GF-D8 (cell line): ENCODE measurements around the gene GRID2IP.
"Not testable (repeated sequence)": the region's sequence is repeated elsewhere in the genome, so short reads cannot be mapped to it uniquely, and the experiment has no call there.

Experiments
- DNase-seq: peaks from one replicate; lab custom pipeline; 2025; lab: John Stamatoyannopoulos, UW

The GRID2IP gene

DNA sequence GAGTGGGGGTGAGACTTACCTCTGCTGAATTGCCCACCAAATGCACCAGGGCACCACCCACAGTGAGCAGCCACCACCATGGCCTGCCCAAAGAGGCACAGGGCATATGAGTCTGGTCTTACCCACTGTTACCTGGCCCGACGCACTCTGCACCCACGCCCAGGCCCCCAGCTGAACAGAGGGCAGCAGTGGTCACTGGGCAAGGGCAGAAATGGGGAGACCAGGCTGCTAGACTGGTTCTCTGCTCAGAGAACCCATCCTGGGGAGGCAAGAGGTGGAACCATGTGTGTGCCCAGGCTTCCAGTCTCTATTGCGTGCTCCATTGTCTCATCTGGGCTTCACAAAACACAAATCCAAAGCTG is 64.1 kb downstream of the GRID2IP start:
- no peak for DNase-seq

DNA sequence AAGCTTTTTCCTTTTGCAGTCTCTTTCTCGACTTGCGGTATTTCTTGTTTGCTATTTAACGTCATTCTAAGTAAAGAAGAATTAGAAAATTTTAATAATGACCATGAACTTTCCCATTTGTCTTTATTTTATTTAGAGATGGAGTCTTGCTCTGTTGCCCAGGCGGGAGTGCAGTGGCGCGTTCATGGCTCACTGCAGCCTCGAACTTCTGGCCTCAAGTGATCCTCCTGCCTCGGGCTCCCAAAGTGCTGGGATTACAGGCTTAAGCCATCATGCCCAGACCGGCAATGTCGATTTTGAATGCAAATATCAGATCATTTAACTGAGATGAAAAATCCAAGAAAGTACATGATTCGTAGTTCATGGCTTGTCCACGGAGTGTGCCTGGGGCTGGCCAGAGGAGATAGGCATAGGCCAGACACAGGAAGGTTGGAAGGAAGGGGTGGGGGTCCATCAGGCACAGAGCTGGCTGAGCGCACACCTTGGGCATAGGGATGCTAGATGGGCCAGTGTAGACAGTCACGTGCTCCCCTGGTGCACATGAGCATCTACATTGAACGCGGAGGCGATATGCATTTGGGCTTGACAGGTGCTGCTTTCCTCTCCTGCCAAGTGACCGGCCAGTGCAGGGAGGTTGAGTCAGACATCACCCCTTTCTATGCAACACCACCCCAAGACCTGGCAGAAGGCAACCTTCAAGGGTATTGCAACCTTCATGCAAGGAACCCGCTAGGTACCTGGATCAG is 64.7 kb downstream of the GRID2IP start:
- no peak for DNase-seq

DNA sequence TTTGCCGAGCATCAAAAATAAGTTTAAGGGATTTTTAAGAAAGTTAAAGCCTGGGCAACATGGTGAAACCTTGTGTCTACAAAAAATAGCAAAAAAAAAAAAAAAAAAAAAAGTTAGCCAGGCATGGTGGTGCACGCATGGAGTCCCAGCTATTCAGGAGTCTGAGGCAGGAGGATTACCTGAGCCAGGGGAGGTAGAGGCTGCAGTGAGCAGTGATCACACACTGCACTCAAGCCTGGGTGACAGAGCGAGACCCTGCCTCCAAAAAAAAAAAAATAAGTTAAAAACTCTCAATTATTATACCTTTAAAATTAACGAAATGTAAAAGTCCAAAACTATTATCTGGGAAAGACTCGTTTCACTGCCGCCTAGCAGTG is 68.5 kb downstream of the GRID2IP start:
- no peak for DNase-seq

DNA sequence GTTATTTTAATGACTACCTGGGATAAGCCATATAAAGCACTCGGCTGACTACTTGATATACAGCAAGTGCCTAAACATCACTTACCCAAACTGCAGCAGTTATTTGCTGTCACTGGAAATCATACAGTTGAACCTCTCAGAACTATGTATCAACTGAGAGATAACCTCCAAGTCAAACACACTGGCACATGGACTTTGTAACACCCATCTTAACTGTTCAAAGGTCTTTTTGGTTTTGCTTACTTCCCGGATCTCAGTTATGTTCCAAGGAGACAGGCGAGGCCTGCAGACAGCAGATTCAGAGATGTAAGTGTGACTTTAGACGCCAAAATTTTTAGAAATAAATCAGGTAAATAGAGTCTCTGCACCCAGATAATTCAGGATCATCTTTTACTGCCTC is 69.0 kb downstream of the GRID2IP start:
- no peak for DNase-seq

DNA sequence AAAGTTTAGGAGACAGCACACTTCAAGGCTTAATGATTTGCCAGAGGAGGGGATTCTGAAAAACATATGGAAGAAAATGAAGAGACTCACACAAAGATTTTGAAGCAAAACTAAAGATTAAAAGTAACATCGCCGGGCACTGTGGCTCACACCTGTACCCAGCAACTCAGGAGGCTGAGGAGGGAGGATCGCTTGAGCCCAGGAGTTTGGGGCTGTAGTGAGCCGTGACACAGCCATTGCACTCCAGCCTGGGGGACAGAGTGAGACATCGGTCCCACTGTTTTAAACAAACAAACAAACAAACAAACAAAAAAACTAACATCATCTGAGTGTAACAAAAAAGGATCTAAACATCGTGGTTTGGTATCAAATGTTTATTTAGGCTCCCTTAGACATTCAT is 69.8 kb downstream of the GRID2IP start:
- no peak for DNase-seq

DNA sequence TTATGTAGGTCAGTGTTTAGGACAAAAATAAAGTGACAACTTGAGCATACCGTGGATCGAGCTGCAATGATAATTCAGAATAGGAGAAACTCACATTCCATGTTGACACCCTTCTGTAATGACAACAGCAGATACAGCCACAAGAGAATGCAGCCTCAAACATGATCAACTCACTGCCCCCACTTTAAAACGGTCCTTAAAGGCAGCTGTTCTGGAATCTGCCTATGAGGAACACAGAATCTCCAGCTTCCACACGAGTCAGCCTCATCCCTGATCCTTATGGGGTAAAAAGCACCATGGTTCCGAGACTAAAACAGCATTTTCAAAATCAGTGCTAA is 71.0 kb downstream of the GRID2IP start:
- DNase-seq = no peak

DNA sequence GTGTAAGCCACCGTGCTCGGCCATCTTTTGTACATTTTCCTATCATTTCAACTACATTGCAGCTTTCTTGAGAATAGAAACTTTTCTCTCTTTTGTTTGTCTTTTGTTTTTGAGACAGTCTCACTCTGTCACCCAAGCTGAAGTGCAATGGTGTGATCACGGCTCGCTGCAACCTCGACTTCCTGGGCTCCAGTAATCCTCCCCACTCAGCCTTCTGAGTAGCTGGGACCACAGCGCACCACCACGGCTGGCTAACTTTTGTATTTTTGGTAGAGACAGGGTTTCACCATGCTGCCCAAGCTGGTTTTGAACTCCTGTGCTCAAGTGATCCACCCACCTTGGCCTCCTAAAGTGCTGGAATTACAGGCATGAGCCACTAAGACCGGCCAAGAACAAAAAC is 72.2 kb downstream of the GRID2IP start:
- DNase-seq = no peak

DNA sequence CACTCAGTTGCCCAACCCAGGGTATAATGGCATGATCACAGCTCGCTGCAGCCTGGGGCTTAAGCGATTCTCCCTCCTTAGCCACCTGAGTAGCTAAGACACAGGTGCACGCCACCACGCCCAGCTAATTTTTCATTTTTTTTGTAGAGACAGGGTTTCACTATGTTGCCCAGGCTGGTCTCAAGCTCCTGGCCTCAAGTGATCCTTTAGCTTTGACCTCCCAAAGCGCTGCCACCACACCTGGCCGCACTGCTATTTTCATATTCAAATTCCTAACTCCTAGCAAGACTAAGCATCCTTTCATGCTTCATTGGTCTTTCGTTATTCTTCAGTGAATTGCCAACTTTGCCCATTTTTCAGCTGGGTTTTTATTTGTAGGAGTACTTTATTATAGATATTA is 73.1 kb downstream of the GRID2IP start:
- no peak for DNase-seq

DNA sequence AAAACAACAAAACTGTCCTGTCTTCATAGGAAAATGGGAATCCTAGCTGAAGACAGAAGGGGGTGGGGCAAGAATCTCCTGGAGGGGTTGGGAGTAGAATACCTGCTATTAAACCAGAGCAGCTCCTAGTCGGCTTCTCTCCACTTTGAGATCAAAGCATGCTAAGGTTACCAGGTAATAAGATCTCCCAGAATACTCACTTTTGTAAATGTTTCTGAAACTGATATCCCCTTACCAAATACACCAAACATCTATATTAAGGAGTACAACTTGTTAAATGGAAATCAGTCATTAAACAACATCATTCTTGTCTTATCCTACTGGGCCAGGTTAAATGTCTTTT is 74.0 kb downstream of the GRID2IP start:
- DNase-seq = no peak

DNA sequence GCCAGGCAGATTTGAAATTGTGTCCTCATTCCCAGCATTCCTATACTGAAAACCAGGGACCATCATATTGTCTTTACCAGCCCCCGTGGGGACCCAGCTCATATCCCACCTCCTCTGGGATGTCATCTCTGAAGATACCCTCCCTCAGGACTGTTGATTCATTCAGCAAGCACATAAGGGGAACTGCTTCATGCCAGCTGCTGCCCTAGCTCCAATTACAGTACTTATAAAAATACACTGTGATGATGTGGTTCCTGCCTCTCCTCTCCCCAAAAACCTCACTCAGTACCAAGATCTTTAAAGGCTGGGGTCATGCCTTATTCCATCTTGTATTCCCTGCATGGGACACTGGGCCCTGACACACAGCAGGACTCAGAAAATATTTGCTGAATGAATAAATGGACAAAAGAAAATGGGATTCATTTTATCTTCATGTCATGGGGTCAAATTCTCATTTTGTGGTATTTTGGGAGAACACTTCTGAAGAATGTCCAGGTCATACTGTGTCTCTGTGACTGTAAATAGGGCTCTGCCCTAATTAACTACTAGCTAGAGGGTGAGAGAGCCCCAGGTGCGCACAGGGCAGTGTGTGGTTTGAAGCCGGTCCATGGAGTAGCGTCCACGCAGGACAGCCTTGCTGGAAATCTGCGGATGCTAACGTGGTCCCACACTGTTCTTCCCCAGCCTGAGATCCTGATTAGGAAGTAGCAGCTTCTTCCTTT is 74.5 kb downstream of the GRID2IP start:
- DNase-seq = no peak

DNA sequence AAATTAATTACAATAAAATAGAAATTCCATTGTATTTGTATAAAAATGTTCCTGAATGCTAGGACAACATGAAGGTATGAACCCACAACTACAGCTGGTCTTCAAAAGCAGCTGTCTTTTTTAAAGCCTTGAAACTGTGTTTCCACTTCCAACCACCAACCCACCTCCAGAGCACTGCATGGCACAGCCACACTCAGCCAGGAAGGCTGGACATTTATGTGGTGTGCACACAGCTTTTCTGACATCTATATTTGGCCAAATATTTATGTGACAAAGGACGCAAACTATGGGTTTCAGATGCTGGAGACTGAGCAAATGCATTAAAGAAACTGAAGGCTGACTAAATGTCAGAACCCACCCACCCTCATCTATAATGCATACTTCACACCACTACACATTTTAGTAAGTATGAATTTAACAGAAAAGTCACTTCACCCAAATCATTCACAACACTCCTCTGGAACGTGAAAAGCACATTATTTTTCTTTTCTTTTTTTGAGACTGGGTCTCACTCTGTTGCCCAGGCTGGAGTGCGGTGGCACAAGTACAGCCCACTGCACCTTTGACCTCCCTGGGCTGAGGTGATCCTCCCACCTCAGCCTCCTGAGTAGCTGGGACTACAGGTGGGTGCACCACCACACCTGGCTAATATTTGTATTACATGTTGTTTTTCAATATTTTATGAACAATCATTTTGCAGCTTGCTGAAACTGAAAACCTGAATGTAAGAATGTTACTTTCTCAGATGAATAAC is 75.7 kb downstream of the GRID2IP start:
- no peak for DNase-seq

DNA sequence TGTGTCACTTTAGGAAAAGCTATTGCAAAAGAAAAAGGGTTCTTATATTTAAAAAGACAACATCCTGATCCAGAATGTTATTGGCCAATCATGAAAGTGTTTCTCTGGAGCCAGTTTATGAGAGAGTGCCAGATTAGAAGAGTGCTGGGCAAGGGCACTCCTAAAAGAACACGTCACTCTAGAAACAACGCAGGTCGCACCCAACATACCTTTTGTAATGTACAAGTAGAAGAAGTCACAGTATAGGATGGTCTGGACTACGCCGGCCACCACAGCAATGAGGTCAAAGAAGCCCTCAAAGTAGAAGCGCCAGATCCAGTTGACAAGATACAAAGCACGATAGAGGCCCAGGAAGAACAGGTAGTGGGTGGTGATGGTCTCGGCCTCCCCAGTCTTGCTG is 85.4 kb downstream of the GRID2IP start:
- no peak for DNase-seq

DNA sequence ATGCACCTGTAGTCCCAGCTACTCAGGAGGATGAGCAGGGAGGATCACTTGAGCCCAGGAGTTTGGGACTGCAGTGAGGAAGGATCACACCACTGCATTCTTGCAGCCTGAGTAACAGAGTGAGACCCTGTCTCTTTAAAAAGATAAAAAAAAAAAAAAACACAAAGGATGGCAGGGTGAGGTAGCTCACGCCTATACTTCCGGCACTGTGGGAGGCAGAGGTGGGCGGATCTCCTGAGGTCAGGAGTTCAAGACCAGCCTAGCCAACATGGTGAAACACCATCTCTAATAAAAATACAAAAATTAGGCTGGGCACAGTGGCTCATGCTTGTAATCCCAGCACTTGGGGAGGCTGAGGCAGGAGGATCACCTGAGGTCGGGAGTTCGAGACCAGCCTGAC is 87.7 kb downstream of the GRID2IP start:
- DNase-seq = not testable (repeated sequence)

DNA sequence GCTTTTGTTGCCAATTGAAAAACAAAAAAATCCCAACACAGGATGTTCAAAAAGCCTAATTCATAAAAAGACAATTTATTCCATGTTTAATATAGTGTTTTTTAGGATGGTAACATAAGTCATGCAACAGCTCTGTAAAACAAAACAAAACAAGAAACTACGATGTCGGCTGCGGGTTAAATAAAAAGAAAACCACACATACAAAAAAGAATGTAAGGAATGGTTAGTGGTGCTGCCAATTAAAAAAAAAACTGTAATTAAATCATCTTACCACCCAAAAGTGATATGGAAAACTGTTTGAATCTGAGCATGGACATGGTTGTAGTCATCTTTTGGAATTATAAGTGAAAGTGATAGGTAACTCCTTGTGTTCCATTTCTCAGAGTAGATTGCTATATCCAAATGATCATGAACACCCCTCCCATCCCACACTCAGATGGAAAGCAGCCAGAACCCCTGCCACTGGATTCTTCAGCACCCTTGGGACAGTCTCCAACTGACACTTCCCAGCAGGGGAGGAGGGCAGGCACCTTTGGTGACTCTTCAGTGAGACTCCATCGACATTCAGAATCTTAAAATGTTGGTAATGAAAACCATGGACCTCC is 89.2 kb downstream of the GRID2IP start:
- DNase-seq = no peak

DNA sequence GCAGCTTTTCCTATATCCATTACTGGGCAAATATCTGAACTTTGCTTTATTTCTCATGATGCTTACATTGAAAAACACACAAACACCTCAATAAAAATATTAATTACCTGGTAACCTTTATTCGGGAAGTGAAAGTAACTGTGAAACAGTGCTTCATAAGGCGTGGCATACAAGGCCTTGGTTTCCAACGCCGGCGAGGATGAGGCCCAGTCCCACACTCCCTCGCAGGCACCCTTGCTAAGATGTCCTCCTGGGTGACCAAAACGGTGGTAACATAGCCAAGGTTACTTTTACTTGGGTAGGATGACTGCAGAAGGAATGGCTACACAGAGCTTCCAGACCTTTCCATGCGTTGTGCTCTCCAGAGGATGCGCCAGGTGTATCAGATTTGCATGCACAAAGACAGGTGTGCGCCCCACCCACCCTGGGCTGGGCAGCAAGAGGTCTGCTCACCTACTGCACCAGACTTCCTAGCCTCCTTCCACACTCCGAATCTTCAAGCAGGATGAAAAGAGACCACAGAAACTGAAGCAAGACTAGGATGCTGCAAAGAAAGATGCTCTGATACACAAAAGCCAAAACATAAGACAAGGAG is 90.2 kb downstream of the GRID2IP start:
- no peak for DNase-seq

DNA sequence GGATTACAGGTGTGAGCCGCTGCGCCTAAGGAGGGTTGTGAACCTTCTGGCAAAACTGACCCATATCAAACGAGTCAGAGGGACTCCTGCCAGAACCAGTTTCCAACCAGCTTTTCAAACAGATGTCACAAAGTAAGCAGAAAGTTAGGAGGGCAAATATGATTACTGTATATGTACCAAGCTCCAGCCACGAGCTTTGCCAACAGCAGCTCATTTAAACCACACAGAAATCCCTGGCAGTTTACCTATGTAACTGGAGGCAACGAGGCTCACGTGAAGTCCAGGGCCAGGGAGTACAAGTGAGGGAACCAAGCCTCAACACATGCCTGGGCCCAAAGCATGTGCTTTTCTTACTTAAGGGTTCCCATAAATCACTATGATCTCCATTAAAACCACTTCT is 91.0 kb downstream of the GRID2IP start:
- no peak for DNase-seq

DNA sequence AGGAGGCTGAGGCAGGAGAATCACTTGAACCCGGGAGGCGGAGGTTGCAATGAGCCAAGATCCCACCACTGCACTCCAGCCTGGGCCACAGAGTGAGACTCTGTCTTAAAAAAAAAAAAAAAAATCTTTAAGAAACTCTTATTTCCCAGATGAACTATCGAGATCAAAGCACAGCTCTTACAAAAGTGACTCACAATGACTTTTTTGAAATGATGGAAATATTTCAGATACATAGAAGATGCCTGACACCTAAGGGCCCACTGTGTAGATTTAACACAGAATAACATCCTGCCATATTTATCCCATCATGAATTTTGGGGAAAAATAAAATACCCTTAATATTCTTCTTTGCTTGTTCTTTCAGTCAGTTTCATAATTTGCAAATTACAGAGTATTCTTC is 92.6 kb downstream of the GRID2IP start:
- DNase-seq = not testable (repeated sequence)

DNA sequence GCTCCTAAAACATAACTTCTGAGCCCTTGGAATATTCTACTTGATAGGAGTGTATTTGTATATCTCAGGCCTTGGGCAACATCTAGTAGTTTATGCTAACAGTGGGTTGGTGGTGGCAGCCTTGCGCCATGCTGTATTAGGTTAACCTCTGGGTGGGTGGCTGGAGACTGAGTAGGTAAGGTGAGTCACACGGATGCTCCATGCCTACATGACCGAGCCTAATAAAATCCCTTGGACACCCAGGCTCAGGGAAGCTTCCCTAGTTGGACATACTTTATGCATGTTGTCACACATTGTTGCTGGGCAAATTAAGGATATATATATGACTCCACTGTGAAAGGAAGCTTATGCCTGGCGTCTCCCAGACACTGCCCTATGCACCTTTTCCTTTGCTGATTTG is 97.5 kb downstream of the GRID2IP start:
- no peak for DNase-seq

DNA sequence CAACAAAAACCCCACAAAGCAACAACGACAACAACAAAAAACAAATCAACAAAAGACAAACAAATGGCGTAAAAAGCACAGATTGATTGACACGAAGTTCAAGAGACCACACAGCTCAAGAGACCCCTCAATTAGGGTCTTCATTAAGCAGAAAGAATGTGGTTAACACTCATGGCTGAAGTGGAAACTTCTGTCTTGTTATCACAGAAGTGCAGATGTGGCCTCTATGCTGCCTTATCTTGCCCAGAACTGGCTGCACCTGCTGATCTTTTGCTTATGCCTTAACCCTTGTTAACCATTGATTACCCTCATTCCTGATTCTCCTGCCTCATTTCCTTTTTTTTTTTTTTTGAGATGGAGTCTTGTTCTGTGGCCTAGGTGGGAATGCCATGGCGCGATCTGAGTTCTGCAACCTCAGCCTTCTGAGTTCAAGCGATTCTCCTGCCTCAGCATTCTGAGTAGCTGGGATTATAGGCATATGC is 100.0 kb downstream of the GRID2IP start:
- DNase-seq = no peak

DNA sequence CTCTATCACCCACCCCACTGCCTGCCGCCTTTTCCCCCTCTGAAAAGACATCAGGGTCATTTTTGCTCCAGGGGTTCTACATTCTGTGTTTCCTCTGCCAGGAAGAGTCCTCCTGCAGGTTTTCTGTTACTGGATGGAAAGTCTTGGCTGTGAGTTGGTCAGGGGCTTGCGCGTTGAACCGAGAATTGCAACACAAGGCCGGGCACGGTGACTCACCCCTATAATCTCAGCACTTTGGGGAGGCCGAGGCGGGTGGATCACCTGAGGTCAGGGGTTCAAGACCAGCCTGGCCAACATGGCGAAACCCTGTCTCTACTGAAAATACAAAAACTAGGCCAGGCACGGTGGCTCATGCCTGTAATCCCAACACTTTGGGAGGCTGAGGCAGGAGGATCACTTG is 100.7 kb downstream of the GRID2IP start:
- not testable (repeated sequence) for DNase-seq

DNA sequence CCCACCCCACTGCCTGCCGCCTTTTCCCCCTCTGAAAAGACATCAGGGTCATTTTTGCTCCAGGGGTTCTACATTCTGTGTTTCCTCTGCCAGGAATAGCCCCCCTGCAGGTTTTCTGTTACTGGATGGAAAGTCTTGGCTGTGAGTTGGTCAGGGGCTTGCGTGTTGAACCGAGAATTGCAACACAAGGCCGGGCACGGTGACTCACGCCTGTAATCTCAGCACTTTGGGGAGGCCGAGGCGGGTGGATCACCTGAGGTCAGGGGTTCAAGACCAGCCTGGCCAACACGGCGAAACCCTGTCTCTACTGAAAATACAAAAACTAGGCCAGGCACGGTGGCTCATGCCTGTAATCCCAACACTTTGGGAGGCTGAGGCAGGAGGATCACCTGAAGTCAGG is 101.4 kb downstream of the GRID2IP start:
- not testable (repeated sequence) for DNase-seq

DNA sequence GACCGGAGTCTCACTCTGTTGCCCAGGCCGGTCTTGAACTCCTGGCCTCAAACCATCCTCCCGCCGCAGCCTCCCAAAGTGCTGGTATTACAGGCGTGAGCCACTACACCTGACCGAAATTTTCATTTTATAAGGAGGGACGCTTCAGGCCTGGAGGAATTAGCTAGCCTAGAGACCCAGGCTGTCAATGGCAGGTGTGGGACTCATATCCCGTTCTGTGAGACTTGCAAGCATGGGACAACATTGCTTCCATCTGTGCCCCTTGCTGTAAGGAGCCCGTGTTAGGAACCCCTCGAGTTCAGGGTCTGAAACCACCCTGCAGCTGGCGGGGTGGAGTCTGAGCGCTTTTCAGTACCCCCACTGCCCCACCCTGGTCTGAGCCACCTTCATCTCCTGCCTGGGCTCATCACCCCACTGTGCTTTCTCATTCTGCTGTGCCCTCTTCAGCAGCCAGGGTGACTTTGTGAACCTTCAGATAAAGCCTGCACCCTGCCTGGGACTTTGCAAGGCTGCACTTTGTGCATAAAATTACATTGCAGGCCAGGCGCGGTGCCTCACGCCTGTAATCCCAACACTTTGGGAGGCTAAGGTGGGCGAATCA is 102.2 kb downstream of the GRID2IP start:
- DNase-seq = no peak
